ENCODE results near the gene LGMN.
"Not testable (repeated sequence)": the region's sequence is repeated elsewhere in the genome, so short reads cannot be mapped to it uniquely, and the experiment has no call there.

LGMN gene

DNA sequence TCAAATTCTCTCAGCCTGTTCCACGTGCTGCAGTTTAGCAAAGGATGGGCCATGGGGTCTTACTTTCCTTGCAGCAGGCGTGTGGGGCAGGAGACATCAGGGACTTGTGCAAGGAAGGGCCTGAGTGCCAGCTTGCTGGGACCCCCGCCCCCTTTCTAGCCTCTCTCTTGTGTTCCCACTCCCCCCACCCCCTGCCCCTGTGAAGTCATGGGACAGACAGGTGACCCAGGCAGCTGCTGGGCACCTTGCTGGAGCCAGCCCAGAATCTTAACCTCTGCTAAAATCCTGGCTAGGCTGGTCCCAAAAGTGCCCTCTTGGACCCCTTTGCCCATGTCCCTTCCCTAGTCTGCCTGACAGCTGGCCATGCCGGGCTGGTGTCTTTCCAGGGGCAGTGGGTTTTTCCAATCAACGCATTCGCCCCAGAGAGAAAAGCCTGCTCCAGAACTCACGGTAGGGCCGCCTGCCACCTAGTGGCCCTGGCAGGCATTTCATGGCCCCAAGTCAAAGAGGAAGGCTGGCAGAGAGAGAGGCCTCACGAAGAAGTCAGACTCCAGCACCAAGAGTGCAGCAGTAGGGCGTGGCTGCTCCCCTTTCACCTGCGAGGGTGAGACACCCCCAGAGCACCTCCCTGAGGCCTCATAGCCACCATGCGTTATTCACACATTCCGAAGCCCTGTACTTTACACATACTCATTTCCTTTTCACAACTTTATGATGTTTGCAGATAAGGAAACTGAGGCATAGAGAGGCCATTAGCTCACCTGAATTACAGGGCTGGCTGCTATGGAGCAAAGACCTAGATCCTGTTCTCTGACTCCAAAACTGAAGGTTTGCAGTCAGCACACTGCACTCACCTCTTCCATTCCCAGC lies 67.4 kb downstream of the LGMN start:
- peak; percentile 82 for DNase-seq (ENCODE audit: low read depth)
- H3K4me3 ChIP-seq (replicated peaks; ENCODE audit: low read depth, low read length), result no peak overlapping the region
- TF ChIP-seq, protein P1, sequence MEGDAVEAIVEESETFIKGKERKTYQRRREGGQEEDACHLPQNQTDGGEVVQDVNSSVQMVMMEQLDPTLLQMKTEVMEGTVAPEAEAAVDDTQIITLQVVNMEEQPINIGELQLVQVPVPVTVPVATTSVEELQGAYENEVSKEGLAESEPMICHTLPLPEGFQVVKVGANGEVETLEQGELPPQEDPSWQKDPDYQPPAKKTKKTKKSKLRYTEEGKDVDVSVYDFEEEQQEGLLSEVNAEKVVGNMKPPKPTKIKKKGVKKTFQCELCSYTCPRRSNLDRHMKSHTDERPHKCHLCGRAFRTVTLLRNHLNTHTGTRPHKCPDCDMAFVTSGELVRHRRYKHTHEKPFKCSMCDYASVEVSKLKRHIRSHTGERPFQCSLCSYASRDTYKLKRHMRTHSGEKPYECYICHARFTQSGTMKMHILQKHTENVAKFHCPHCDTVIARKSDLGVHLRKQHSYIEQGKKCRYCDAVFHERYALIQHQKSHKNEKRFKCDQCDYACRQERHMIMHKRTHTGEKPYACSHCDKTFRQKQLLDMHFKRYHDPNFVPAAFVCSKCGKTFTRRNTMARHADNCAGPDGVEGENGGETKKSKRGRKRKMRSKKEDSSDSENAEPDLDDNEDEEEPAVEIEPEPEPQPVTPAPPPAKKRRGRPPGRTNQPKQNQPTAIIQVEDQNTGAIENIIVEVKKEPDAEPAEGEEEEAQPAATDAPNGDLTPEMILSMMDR (IDR thresholded peaks at IDR 0.05; ENCODE audit: low read length, missing control alignments), result peak; percentile 97

DNA sequence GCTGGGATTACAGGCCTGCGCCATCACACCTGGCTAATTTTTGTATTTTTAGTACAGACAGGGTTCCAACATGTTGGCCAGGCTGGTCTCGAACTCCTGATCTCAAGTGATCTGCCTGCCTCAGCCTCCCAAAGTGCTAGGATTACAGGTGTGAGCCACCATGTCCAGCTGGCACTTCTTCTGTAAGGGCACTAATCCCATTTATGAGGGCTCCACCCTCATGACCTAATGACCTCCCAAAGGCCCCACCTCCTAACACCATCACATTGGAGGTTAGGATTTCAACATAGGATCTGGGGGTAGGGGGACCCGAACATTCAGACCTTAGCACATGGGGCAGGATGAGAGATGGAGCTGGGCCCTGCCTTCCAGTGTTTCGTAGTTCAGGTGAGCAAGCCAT lies 68.1 kb downstream of the LGMN start:
- DNase-seq (ENCODE audit: low read depth); H3K4me3 ChIP-seq (replicated peaks; ENCODE audit: low read depth, low read length): not testable (repeated sequence)

DNA sequence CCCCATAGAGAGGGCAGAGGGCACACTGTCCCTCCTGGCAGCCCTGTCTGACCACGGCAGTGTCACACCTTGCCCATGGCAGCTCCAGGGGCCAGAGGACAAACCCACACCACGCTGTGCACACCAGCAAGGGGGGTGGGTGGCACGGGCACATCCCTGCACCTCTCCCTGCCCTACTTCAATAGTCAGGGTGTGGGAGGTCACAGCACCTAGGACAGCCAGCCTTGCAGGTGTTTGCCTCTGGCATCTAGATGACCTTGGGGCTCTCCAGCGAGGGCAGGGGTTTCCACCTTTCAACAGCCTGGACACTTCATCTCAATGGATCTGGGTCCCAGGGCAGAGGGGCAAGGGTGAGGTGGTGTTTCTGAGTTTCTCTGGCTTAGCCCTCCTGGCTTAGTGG lies 69.2 kb downstream of the LGMN start:
- no peak for DNase-seq (ENCODE audit: low read depth)
- TF ChIP-seq, protein P1 (IDR thresholded peaks at IDR 0.05; ENCODE audit: low read length, missing control alignments), result no peak
- H3K4me3 ChIP-seq (replicated peaks; ENCODE audit: low read depth, low read length), result no peak overlapping the region

DNA sequence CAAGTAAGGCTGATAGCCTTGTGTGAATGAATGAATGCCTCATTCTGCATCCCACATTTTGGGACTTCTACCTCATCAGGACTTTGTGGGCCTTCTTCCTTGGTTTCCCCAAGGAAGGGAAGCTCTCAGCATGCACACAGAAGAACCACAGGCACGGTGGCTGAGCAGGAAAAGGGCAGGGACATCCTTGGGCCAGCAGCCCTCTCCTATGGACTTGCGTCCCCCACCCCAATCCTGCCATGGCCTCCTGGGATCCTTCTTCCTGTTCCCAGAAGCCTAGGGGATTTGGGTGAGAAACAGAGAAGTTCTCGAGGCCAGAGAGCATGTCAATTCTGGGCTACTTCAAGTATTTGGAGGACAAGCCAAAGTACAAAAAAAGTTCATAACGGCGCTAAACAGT lies 69.7 kb downstream of the LGMN start:
- DNase-seq (ENCODE audit: low read depth), result no peak
- H3K4me3 ChIP-seq (replicated peaks; ENCODE audit: low read depth, low read length), result no peak overlapping the region
- TF ChIP-seq, protein P1 (IDR thresholded peaks at IDR 0.05; ENCODE audit: low read length, missing control alignments), result no peak

DNA sequence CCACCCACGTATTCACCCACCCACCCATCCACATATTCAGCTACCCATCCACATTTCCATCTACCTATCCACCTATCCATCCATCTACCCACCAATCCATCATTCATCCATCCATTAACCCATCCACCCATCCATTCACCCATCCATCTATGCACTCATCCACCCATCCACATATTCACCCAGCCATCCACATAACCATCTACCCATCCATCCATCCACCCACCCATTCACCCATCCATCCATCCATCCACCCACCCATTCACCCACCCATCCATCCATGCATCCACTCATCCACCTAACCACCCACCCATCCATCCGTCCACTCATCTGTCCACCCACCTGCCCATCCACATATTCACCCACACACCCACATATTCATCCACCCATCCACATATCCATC lies 70.5 kb downstream of the LGMN start:
- no peak overlapping the region for H3K4me3 ChIP-seq (replicated peaks; ENCODE audit: low read depth, low read length)
- TF ChIP-seq, protein P1 (IDR thresholded peaks at IDR 0.05; ENCODE audit: low read length, missing control alignments), result no peak
- DNase-seq (ENCODE audit: low read depth), result no peak

DNA sequence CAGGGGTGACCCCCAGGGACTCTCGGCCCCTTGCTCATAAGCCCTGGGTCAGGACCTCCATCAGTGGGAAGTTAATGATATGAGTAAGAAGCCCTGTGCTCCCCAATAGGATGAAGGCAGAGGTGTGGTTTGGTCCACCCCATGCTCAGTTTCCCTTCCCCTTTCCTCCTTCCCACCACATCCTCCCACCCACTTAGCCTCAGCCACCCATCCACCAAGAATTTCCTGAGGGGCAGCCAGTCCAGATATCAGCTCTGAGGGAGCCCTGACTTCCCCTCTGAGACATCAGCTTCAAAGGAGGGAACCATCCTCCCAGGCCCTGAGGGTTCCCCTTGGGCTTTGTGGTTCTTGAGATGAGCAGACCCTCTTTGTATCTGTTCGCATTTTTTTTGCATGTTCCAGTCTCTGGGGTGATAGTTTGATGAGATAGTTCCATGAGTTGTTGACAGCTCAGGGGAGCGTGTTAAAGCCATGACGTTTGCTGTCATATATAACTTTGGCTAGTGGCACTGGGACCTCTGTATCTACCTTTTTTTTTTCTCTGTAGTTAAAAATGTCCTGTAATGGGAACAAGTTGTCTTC lies 71.2 kb downstream of the LGMN start:
- DNase-seq (ENCODE audit: low read depth), result no peak

DNA sequence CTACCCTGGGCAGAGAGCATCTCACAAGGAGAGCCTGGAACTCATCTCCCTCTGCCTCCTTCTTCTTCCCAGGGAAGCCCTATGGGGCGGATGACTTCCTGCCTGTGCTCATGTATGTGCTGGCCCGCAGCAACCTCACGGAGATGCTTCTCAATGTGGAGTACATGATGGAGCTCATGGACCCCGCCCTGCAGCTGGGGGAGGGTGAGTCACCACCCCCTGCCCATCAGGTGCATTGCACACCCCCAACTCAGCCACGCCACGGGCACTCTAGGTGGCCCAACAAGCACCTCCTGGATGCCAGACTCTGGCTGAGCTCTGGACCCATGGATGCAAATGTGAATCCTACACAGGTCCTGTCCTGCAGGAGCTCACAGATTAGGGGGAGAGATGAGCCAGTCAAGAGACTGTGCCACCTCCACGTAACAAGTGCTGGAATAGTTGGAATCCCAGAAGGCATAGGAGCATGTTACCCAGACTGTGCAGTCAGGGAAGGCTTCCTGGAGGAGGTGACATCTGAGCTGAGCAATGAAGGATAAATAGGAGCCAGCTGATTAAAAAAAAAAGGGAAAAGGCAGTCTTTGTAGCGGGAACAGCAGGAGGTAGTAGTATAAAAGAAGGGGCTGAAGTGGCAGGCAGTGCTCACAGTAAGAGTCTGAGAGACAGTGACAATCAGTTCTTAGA lies 71.9 kb downstream of the LGMN start:
- TF ChIP-seq, protein P1 (IDR thresholded peaks at IDR 0.05; ENCODE audit: low read length, missing control alignments), result no peak
- no peak for DNase-seq (ENCODE audit: low read depth)
- no peak overlapping the region for H3K4me3 ChIP-seq (replicated peaks; ENCODE audit: low read depth, low read length)

More for the DNA sequence above, 71.2 kb downstream of the LGMN start:
- H3K4me3 ChIP-seq (replicated peaks; ENCODE audit: low read depth, low read length), result no peak overlapping the region
- TF ChIP-seq, protein P1 (IDR thresholded peaks at IDR 0.05; ENCODE audit: low read length, missing control alignments), result no peak
